ENCODE measurements around the gene EPHA8.

The EPHA8 gene

GRCh38 chr1:22562584-22563583 is at the start of gene EPHA8:
Gene EPHA8 (plus strand): TSS chr1:22563489. CDS start chr1:22563636, 147 bp downstream.
- DNase-seq (ENCODE audit: low spot score), result no peak

- no peak for DNase-seq (ENCODE audit: low spot score)
Measured at GRCh38 chr1:22516906-22517571, 46.2 kb upstream of the EPHA8 start.

- DNase-seq (ENCODE audit: low spot score), result no peak
Measured at GRCh38 chr1:22517956-22518355, 45.3 kb upstream of the EPHA8 start.

- DNase-seq (ENCODE audit: low spot score), result no peak
Measured at GRCh38 chr1:22518379-22518778, 44.9 kb upstream of the EPHA8 start.

GRCh38 chr1:22520871-22521270 is 42.4 kb upstream of the EPHA8 start:
- DNase-seq (ENCODE audit: low spot score), result no peak

- no peak for DNase-seq (ENCODE audit: low spot score)
Measured at GRCh38 chr1:22521692-22522091, 41.6 kb upstream of the EPHA8 start.

GRCh38 chr1:22522221-22522743 is 41.0 kb upstream of the EPHA8 start:
- DNase-seq (ENCODE audit: low spot score), result no peak

GRCh38 chr1:22524481-22524880 is 38.8 kb upstream of the EPHA8 start:
- DNase-seq (ENCODE audit: low spot score), result no peak

- no peak for DNase-seq (ENCODE audit: low spot score)
Measured at GRCh38 chr1:22525211-22525610, 38.1 kb upstream of the EPHA8 start.

- DNase-seq (ENCODE audit: low spot score), result no peak
Measured at GRCh38 chr1:22525646-22526045, 37.6 kb upstream of the EPHA8 start.

GRCh38 chr1:22526098-22526497 is 37.2 kb upstream of the EPHA8 start:
- no peak for DNase-seq (ENCODE audit: low spot score)

GRCh38 chr1:22526677-22527076 is 36.6 kb upstream of the EPHA8 start:
- DNase-seq (ENCODE audit: low spot score), result no peak

- no peak for DNase-seq (ENCODE audit: low spot score)
Measured at GRCh38 chr1:22527122-22527521, 36.2 kb upstream of the EPHA8 start.

- DNase-seq (ENCODE audit: low spot score), result peak; percentile 18
Measured at GRCh38 chr1:22527555-22528296, 35.6 kb upstream of the EPHA8 start.

GRCh38 chr1:22528451-22528850 is 34.8 kb upstream of the EPHA8 start:
- no peak for DNase-seq (ENCODE audit: low spot score)

- DNase-seq (ENCODE audit: low spot score), result no peak
Measured at GRCh38 chr1:22529901-22530621, 33.2 kb upstream of the EPHA8 start.

- no peak for DNase-seq (ENCODE audit: low spot score)
Measured at GRCh38 chr1:22530715-22531114, 32.6 kb upstream of the EPHA8 start.

GRCh38 chr1:22531251-22531650 is 32.0 kb upstream of the EPHA8 start:
- DNase-seq (ENCODE audit: low spot score), result no peak

GRCh38 chr1:22533244-22533895 is 29.9 kb upstream of the EPHA8 start:
- no peak for DNase-seq (ENCODE audit: low spot score)

GRCh38 chr1:22534951-22535350 is 28.3 kb upstream of the EPHA8 start:
- no peak for DNase-seq (ENCODE audit: low spot score)

- no peak for DNase-seq (ENCODE audit: low spot score)
Measured at GRCh38 chr1:22535399-22535798, 27.9 kb upstream of the EPHA8 start.

Data from pons (tissue), 1 donor.